HG03520 (cell line): Measurements from ENCODE around the gene P3H2.

ENCODE experiments used
- ATAC-seq: cut with Tn5 transposase; IDR thresholded peaks from one replicate; pipeline ENCODE4 v1.9.1; 2021; ENCODE audit warnings: mild to moderate bottlenecking, moderate library complexity; ENCODE audit not compliant: unreplicated experiment

The P3H2 gene

DNA sequence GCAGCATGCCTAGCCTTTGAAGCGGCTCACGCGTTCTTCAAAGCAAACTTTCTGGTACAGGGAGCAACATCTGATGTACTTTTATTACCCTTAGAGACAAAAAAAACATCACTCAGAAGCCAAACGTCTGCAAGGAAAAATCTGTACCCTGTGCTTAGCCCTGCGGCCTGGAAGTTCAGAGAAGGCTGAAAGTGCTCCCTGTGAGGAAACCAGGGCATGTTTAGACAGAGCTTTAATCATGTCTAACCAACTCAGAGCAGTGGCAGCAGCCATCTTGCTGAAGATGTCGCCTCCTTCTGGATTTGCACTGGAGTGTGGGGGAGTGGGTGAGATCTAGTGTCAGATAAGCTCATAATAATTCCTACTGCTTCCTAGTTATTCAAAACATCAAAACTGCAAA is 170.4 kb downstream of the P3H2 start:
- no peak for ATAC-seq

DNA sequence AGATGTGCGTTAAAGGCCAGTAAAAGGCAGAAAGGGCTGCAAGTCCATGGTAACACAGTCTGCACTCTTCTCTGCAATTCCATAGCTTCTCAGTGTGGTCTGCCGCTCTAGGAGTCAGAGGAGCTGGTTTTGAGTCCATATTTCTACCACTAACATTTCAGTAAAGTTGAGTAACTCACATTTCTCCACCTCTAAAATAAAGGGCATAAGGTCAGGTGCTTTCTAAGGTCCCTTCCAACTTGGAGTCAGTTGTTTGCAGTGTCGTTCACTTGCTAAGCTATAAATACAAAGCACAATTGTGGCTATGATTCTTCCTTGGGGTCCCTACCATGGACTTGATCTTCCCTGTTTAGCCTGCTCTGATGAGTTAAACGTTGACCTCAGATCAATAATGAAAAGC is 171.1 kb downstream of the P3H2 start:
- no peak for ATAC-seq

GRCh38 chr3:189948724-189949045 is 172.0 kb downstream of the P3H2 start:
- no peak for ATAC-seq

DNA sequence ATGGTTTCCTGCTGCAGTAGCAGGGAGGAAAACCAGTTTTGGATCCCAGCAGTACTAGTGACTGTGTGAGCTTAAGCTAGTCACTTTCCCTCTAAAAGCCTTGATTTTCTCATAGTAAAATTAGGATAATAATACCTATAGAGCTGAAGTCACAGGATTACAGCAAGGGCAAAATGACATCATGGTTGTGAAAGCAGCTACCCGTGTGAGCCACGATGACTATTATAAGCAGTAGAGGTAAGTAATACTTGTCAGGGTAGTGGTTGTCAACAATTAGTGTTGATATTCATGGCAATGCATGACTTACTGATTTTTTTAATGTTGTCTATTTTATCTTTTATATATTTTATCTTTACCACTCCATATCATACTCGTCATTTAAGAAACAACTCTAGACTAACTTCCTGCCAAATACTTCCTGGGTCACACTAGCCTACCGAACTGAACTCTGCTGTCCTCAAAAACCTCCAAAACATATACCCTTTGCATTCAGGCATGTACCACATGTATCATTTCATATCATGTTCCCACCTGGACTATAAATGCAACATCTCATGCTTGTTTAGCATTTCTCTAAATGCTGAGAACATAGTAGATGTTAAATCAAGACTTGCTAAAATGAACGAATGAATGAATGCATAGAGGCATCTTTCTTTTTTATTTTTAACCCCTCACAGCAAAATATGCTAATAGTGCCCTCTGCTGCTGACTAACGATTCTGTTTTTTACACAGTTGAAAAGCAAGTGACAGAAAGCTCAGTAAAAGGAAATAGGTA is 172.6 kb downstream of the P3H2 start:
- no peak for ATAC-seq

- no peak for ATAC-seq
These were observed 173.6 kb downstream of the P3H2 start for GRCh38 chr3:189947068-189947467.

DNA sequence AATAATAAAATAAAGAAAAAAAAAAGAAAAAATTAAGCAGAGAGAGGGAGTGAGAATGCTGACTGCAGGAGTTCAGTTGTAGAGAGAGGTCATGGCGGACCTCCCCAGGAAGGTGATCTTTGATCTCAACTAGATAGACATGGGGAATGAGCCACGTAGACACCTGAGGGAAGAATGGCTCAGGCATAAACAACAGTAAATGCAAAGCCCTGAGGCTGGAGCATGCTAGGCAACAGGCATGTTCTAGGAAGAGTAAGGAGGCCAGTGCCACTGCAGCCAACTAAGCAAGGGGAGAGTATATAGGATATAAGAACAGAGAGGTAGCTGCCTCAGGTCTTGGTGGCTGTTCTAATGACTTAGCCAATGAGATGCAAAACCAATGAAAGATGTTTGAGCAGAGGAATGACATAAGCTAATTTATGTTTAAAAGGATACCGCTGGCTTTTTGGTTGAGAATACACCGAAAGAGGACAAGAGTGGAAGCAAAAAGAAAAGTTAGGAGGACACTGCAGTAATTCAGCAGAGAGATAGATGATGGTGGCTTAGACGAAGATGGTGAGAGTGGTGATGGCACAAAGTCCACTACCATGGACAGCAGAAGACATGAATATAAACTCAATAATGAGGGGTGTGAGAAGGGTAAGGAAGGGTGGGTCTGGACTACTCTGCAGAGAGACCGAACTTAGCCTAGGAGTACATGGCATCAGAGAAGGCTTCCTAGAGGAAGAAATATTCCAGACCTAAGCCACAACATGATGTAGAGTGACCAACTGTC is 174.6 kb downstream of the P3H2 start:
- no peak for ATAC-seq

- no peak for ATAC-seq
These were observed 176.2 kb downstream of the P3H2 start for GRCh38 chr3:189944285-189945145.

GRCh38 chr3:189942948-189943347 is 177.7 kb downstream of the P3H2 start:
- no peak for ATAC-seq

DNA sequence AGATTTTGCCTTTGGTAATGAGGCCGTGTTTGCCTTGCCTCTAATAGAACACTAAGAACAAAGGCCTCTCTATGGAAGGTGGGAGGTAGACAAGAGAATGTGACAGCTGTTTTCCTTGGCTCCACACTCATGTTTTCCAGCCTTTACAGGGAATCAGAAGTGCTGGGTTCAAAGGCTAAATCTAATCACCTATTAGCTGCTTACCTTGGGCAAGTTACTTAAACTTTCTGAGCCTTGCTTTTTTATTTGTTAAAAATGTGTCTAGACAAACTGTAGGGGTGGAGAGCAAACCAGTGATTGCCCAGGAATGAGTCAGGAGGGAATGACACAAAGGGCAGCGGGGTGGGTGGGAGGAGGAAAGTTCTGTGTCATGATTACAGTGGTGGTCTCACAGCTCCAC is 179.0 kb downstream of the P3H2 start:
- no peak for ATAC-seq

GRCh38 chr3:189941125-189941524 is 179.6 kb downstream of the P3H2 start:
- ATAC-seq, result no peak

DNA sequence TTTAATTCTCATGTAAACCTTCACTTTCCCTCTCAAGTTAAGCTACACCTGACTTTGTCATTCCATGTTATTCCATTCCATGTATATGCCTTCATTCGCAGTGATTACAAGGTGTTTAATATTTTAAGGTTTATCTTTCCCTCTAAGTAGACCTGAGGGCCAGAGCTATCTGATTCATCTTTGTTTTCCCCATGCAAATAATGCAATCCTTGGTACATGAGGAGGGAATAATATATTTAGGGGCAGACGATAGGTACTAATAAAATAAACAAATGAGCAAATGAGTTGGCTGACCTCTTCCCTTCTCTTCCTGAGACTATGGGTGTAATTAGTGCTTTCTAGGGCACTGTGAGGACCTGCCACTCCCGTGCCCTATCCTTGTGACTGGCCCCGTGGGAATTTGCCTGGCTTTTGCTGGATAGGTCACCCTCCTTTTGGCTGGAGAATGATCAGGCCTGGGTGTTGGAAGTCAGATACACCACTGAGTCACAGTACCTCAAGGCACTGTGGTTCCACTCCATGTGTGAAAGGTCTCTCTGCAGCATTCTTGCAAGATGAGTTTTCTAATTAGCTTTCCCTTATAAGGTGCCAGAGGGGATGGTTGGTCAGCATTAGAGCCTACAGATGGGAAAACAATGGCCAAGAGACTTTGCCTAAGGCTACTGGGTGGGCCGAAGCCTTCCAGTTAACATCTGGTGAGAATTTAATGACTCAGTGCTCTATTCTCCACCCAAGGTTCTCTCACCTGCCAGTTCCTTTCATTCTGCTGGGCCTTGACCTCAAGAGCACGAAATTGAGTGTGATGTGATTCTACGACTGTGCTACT is 183.2 kb downstream of the P3H2 start:
- ATAC-seq, result no peak

GRCh38 chr3:189936201-189936945 is 184.3 kb downstream of the P3H2 start:
- ATAC-seq, result no peak

DNA sequence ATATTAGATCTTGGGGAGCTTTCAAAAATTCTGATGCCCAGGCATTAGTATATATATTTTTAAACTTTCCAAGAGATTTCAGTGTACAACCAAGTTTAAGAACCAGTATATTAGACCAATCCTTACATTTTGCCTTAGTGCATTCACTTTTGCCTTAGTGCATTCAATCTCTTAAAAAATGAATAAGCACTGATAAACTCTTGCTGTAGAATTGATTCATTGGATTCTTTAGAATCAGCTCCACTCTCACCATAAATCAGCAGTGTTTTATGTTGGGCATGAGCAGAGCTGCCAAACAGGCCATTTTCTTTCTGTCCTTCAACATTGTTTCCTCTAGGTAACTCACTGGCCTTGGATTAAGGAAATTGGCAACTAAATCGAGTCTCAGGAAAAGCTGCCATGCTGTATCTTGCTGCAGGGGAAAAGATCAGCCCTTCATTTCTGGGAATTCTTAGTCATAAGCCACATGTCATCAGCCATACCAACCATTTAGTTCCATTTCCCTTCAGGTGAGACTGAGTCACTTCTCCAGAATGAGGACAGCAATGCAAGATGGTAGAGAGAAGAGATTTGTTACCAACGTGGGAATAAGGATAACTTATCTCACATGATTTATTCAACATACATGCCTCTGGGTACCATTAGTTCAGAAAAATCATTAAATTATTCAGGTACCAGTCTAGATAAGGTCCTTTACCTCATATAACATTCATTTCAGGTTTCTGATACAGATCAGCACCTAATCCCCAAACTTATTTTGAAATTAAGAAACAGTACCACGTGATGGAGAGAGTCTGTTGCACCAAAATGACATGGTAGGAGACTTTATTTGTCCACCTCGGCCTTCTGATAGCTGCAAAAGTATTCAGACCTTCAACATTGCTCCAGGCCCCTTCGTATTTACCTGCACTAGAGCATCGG is 192.5 kb downstream of the P3H2 start:
- ATAC-seq, result no peak

- ATAC-seq, result no peak
These were observed 198.9 kb downstream of the P3H2 start for GRCh38 chr3:189921770-189922169.

DNA sequence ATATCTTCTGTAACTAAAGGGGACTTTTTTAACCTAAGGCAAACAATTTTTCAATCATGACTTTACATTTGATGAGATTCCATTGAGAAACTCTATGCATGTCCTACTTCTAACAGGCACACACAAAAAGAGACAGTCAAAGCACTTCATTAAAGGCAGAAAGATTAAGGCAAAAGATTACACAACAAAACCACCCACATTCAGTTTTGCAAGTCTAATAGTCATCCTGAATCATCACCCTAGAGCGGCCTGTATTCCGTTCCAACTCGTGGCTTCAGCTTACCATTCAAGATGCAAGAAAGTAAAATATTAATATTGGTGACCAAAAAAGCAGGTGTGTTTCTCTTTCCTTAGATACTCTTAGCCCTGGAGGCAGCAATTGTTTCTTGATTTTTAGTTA is 205.9 kb downstream of the P3H2 start:
- ATAC-seq, result no peak

GRCh38 chr3:189911001-189911400 is 209.7 kb downstream of the P3H2 start:
- no peak for ATAC-seq

- no peak for ATAC-seq
These were observed 211.1 kb downstream of the P3H2 start for GRCh38 chr3:189909573-189909972.

DNA sequence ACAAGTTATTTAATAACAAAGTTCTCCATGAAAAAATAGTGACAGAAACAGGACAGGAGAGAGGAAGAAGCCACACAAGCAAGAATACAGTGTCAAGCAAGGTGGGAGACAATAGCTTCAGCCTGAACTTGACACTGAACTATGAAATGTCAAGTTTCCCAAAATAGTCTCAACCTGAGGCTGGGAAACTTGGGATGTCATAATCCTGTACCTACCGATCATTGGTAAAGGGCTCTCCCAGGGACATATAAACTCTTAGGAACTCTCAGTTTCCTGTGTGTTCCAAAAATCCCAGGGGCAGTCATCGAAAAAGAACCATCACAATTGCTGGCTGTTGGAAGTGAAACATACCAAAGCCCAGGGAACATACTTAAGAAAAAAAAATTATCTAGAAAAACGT is 211.6 kb downstream of the P3H2 start:
- ATAC-seq, result no peak

GRCh38 chr3:189908646-189909045 is 212.1 kb downstream of the P3H2 start:
- ATAC-seq, result no peak
